Right atrium auricular region (tissue), 2 donors: ENCODE measurements around the gene JDP2. TPM values are rescaled to one million over a fixed set of nuclear protein-coding genes. Genes with fewer than 3 reads are reported as not detected.

ENCODE experiments used
- DNase-seq: peaks from one replicate; pipeline ENCODE4 v3.0.0-alpha.2; 2019; ENCODE audit warnings: low spot score
- H3K27ac ChIP-seq, 2 donors: fragments of 200-600 bp; sonication (generic); 1 replicate in 1 of 2; 2 replicates in 1 of 2; pipeline ENCODE4 v1.5.1; 2016 to 2019
- H3K27me3 ChIP-seq, 2 donors: fragments of 200-600 bp; sonication (generic); one replicate each; pipeline versions ENCODE4 v1.5.1 to v1.6.0; 2017 to 2019
- H3K36me3 ChIP-seq: fragments of 200-600 bp; sonication (generic); one replicate; pipeline ENCODE4 v1.5.1; 2016
- H3K4me1 ChIP-seq, 2 donors: fragments of 200-600 bp; sonication (generic); one replicate each; pipeline versions ENCODE4 v1.5.1 to v1.6.0; 2017 to 2019
- H3K4me3 ChIP-seq, 2 donors: fragments of 200-600 bp; sonication (generic); 1 replicate in 1 of 2; 2 replicates in 1 of 2; pipeline ENCODE4 v1.5.1; 2017 to 2019; ENCODE audit warnings: mild to moderate bottlenecking in 1 of 2, moderate library complexity in 1 of 2
- H3K9me3 ChIP-seq, 2 donors: fragments of 200-600 bp; sonication (generic); one replicate each; pipeline ENCODE4 v1.5.1; 2019
- total RNA-seq, 2 donors: library from RNA; depleted of rRNA; stranded (reverse); fragments of >200 nt; gene quantifications; one replicate each; pipeline ENCODE4 v1.1.0, GENCODE V29; 2016
- TF ChIP-seq, protein P1 (sequence below), 2 donors: fragments of 200-600 bp; sonication (generic); IDR thresholded peaks; one replicate each; pipeline ENCODE4 v1.5.1; 2019; ENCODE audit warnings: antibody characterized with exemption in 2 of 2

The JDP2 gene
- total RNA-seq, 2 donors from 2014 or later = 46.1 to 67.4 TPM

GRCh38 chr14:75491376-75491978 lies 63.7 kb downstream of the JDP2 start:
- no peak overlapping the region for H3K27ac ChIP-seq
- TF ChIP-seq, protein P1, sequence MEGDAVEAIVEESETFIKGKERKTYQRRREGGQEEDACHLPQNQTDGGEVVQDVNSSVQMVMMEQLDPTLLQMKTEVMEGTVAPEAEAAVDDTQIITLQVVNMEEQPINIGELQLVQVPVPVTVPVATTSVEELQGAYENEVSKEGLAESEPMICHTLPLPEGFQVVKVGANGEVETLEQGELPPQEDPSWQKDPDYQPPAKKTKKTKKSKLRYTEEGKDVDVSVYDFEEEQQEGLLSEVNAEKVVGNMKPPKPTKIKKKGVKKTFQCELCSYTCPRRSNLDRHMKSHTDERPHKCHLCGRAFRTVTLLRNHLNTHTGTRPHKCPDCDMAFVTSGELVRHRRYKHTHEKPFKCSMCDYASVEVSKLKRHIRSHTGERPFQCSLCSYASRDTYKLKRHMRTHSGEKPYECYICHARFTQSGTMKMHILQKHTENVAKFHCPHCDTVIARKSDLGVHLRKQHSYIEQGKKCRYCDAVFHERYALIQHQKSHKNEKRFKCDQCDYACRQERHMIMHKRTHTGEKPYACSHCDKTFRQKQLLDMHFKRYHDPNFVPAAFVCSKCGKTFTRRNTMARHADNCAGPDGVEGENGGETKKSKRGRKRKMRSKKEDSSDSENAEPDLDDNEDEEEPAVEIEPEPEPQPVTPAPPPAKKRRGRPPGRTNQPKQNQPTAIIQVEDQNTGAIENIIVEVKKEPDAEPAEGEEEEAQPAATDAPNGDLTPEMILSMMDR (IDR thresholded peaks at IDR 0.05) = no peak
- H3K36me3 ChIP-seq = no peaks in the 10 kb centered on the region
- peak; percentile 51 for DNase-seq
- no peaks in the 10 kb centered on the region for H3K4me1 ChIP-seq
- H3K9me3 ChIP-seq = no peaks in the 10 kb centered on the region
- no peak overlapping the region for H3K4me3 ChIP-seq
- no peaks in the 10 kb centered on the region for H3K27me3 ChIP-seq

DNA sequence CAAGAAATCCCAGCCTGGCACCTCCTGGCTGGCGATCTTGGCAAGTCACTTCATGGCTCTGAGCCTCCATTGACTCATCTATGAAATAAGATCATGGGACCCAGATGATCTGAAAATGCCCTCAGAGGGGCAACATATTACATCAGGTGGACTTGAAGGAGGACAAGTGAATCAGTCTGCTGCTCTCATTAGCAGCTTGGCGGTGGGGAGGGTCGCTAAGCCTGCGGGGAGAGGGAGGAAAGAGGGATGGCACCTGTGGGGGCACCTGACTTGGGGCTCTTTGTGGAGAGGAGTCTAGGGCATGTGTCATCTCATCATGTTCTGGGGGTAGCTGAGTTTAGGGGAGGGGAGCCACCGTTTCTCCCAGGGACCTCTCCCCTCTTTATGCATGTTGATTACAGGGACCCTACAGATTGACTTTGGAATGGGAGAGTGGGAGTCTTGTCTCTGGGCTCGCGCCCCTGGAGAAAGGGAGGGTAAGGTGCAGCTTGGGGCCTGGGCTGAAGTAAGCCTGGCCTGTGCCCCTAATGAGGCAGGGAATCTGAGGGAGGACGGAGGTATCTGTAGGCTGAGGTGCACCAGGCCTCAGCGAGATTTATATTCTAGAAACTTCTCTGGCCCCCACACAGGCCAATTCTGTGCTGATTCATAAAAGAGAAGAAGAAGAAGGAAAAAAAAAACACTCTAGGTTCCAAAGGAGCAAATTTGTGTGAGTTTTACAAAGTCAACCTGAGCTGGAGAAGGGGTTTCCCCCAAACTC lies 65.2 kb downstream of the JDP2 start:
- Histone ChIP-seq H3K27me3 (no peaks in the 10 kb centered on the region), H3K4me3 (no peak overlapping the region), H3K36me3 (no peaks in the 10 kb centered on the region), H3K4me1 (no peaks in the 10 kb centered on the region), H3K9me3 (no peaks in the 10 kb centered on the region), H3K27ac (no peak overlapping the region)
- DNase-seq = peak; percentile 28
- TF ChIP-seq, protein P1 (IDR thresholded peaks at IDR 0.05) = no peak

DNA sequence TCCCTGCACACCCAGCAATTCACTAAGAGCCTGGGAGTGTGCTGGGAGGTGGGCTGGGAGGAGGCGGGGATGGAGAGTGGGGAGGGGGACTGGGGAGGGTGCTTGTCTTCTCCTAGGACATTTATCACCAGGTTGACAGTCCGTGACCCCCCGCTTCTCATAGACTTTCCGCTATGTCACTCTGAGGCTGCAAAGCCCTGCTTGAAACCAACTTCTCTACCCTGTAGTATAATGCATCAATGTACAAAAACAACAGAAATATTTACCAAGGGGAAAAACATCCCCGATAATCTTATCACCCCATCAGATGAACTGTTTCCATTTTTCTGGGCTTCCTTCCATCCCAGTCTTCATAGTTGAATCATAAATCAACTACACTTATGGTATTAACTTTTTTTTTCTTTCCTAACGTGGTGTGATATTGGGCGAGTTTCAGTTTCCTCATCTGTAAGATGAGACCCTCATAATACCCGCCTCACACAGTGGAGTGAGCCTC lies 65.8 kb downstream of the JDP2 start:
- no peak overlapping the region for H3K27ac ChIP-seq
- H3K27me3 ChIP-seq = no peaks in the 10 kb centered on the region
- TF ChIP-seq, protein P1 (IDR thresholded peaks at IDR 0.05) = no peak
- no peak for DNase-seq
- H3K9me3 ChIP-seq = no peaks in the 10 kb centered on the region
- no peak overlapping the region for H3K4me3 ChIP-seq
- H3K4me1 ChIP-seq = no peaks in the 10 kb centered on the region
- H3K36me3 ChIP-seq = no peaks in the 10 kb centered on the region

DNA sequence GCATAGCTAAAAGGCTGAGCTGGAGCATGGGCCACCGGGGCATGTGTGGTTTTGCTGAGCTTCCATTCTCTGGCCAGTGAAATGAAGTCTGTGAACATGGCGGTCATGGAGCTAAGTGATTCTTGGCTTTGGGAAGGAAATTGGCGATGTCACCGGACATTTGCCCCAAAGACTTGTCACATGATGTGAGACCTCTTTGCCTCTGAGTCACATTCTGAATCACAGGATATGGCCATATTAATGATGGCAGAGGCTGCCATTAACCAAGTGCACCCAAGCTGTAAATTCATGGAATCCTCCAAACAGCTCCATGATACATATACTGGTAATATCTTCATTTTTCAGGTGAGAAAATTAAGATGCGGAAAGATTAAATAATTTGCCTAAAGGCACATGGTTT lies 67.1 kb downstream of the JDP2 start:
- no peaks in the 10 kb centered on the region for H3K36me3 ChIP-seq
- TF ChIP-seq, protein P1 (IDR thresholded peaks at IDR 0.05) = no peak
- peak; percentile 23 for DNase-seq

DNA sequence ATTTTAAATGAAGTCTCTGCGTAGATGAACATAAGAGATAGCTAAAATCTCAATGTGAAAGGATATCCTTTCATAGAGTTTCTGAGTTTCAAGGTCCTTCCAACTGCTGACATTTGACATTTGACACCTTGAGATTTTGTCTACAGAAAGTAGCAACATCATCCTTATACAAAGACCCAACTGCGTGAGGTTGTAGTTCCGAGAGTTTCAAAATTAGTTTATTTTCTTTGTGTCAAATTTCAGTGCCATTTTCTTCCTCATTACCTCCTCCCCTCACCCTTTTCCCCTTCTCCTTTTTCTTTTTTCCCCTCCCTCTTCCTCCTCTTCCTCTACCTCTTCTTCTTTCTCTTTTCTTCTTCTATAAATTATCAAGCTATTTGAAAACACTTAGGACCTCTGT lies 67.6 kb downstream of the JDP2 start:
- Histone ChIP-seq H3K27me3 (no peaks in the 10 kb centered on the region), H3K4me1 (no peaks in the 10 kb centered on the region), H3K9me3 (no peaks in the 10 kb centered on the region), H3K36me3 (no peaks in the 10 kb centered on the region), H3K4me3 (no peak overlapping the region), H3K27ac (no peak overlapping the region)
- no peak for DNase-seq
- TF ChIP-seq, protein P1 (IDR thresholded peaks at IDR 0.05) = no peak

More for the DNA sequence above, 67.1 kb downstream of the JDP2 start:
- Histone ChIP-seq H3K4me1 (no peaks in the 10 kb centered on the region), H3K9me3 (no peaks in the 10 kb centered on the region), H3K27ac (no peak overlapping the region), H3K27me3 (no peaks in the 10 kb centered on the region), H3K4me3 (no peak overlapping the region)
